ENCODE data around the gene SEC61B.
"Not testable (repeated sequence)": the region's sequence is repeated elsewhere in the genome, so short reads cannot be mapped to it uniquely, and the experiment has no call there.

The SEC61B gene

DNA sequence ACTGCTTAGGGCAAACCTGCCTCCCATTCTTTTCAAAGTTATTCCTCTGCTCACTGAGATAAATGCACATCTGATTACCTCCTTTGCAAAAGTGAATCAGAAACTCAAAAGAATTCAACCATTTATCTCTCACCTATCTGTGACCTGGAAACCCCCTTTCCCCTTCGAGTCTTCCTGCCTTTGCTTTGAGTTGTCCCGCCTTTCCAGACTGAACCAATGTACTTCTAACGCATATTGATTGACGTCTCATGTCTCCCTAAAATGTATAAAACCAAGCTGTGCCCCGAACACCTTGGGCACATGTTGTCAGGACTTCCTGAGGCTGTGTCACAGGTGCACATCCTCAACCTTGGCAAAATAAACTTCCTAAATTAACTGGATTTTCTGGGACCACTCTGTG lies 25.6 kb upstream of the SEC61B start:
- H3K9ac ChIP-seq (ENCODE audit: low read depth, low read length); H3K4me1 ChIP-seq (ENCODE audit: control insufficient read depth, insufficient read depth, low read length); H3K9me3 ChIP-seq (ENCODE audit: control insufficient read depth, insufficient read depth, low read length); H3K4me3 ChIP-seq (ENCODE audit: low read depth, low read length); H3K27me3 ChIP-seq (ENCODE audit: control insufficient read depth, insufficient read depth, low read length); H3K36me3 ChIP-seq (ENCODE audit: control insufficient read depth, insufficient read depth, low read length): not testable (repeated sequence)

GRCh38 chr9:99197124-99197630 lies 24.9 kb upstream of the SEC61B start:
- H3K4me1 ChIP-seq (ENCODE audit: control insufficient read depth, insufficient read depth, low read length): no peaks in the 10 kb centered on the region
- no peaks in the 10 kb centered on the region for H3K27me3 ChIP-seq (ENCODE audit: control insufficient read depth, insufficient read depth, low read length)
- no peaks in the 10 kb centered on the region for H3K36me3 ChIP-seq (ENCODE audit: control insufficient read depth, insufficient read depth, low read length)
- H3K4me3 ChIP-seq (ENCODE audit: low read depth, low read length): no peak overlapping the region
- no peaks in the 10 kb centered on the region for H3K9me3 ChIP-seq (ENCODE audit: control insufficient read depth, insufficient read depth, low read length)
- no peak overlapping the region for H3K9ac ChIP-seq (ENCODE audit: low read depth, low read length)

DNA sequence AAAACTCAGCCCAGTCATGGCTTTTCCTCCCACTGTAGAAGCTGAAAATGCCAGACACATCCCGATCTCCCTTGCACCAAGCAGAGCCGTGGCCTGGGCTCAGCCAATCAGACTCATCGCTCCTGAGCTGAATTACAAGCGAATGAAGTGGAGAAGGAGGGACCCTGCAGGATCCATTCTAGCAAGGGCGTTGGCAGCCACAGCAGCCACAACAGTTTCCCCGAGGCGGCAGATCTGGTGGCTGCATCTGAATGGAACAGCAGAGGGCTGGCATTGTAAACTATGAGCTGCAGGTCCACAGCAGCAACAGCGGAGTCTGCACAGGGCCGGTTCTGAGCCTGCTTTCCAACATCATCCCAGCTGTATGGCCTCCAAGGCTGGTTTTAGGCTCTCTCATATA lies 24.1 kb upstream of the SEC61B start:
- no peaks in the 10 kb centered on the region for H3K4me1 ChIP-seq (ENCODE audit: control insufficient read depth, insufficient read depth, low read length)
- H3K4me3 ChIP-seq (ENCODE audit: low read depth, low read length): no peak overlapping the region
- no peaks in the 10 kb centered on the region for H3K36me3 ChIP-seq (ENCODE audit: control insufficient read depth, insufficient read depth, low read length)
- no peak overlapping the region for H3K9ac ChIP-seq (ENCODE audit: low read depth, low read length)
- no peaks in the 10 kb centered on the region for H3K9me3 ChIP-seq (ENCODE audit: control insufficient read depth, insufficient read depth, low read length)
- H3K27me3 ChIP-seq (ENCODE audit: control insufficient read depth, insufficient read depth, low read length): no peaks in the 10 kb centered on the region

DNA sequence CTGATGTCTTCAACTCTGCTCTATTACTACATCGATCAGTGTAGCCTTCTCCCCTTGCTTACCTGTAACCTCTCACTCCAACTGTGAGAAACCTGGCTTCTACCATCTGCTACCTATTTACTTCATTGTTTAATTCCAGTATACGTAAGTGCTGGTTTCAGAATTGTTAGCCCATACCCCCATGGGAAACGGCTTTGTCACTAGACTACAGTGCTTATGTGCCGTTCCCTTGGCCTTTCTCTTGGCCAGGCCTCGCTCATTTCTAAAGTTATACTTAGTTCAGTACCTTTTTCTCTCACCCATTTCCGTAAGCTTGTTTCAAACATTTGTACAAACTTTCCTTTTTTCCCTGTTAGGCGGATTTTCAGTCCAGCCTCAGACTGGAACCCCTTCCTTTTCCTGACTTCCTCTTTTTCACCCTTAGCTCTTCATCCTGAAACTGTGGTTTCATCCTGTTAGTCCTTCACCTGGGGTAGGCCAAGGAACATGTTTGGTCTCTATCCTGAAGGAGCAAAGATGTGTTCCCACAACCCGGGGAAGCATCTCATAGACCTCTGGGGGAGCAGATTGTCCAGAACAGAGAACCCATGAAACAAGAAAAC lies 22.0 kb upstream of the SEC61B start:
- Histone ChIP-seq H3K4me1 (ENCODE audit: control insufficient read depth, insufficient read depth, low read length) (no peaks in the 10 kb centered on the region), H3K9me3 (ENCODE audit: control insufficient read depth, insufficient read depth, low read length) (no peaks in the 10 kb centered on the region), H3K9ac (ENCODE audit: low read depth, low read length) (no peak overlapping the region), H3K27me3 (ENCODE audit: control insufficient read depth, insufficient read depth, low read length) (no peaks in the 10 kb centered on the region), H3K4me3 (ENCODE audit: low read depth, low read length) (no peak overlapping the region), H3K36me3 (ENCODE audit: control insufficient read depth, insufficient read depth, low read length) (no peaks in the 10 kb centered on the region)

- Histone ChIP-seq H3K9ac (ENCODE audit: low read depth, low read length) (no peak overlapping the region), H3K4me1 (ENCODE audit: control insufficient read depth, insufficient read depth, low read length) (no peaks in the 10 kb centered on the region), H3K27me3 (ENCODE audit: control insufficient read depth, insufficient read depth, low read length) (no peaks in the 10 kb centered on the region), H3K36me3 (ENCODE audit: control insufficient read depth, insufficient read depth, low read length) (no peaks in the 10 kb centered on the region), H3K4me3 (ENCODE audit: low read depth, low read length) (no peak overlapping the region), H3K9me3 (ENCODE audit: control insufficient read depth, insufficient read depth, low read length) (no peaks in the 10 kb centered on the region)
Measured at GRCh38 chr9:99201603-99202002, 20.5 kb upstream of the SEC61B start.

GRCh38 chr9:99210572-99210971 lies 11.5 kb upstream of the SEC61B start:
- Histone ChIP-seq H3K27me3 (ENCODE audit: control insufficient read depth, insufficient read depth, low read length) (no peaks in the 10 kb centered on the region), H3K9ac (ENCODE audit: low read depth, low read length) (no peak overlapping the region), H3K4me3 (ENCODE audit: low read depth, low read length) (no peak overlapping the region), H3K4me1 (ENCODE audit: control insufficient read depth, insufficient read depth, low read length) (no peaks in the 10 kb centered on the region), H3K9me3 (ENCODE audit: control insufficient read depth, insufficient read depth, low read length) (no peaks in the 10 kb centered on the region), H3K36me3 (ENCODE audit: control insufficient read depth, insufficient read depth, low read length) (no peaks in the 10 kb centered on the region)

DNA sequence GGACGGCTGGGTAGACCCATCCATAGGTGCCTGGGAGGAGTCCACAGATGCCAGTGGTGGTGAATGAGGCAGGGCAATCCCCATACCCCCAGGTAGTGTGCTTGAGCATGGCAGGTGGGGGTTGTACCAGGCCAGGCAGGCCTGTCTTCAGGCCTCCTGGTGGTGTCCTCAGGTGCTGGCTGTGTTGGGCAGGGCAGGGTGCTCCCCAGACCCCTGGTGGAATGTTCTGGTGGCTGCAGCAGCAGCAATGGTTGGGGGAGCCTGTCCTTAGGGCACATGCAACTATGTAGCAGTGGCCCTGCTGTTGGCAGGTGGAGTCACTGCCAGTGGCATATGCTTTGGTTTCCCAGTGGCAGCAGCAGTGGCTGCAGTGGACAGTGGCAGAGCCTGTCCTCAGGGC lies 10.3 kb upstream of the SEC61B start:
- Histone ChIP-seq H3K9ac (ENCODE audit: low read depth, low read length) (no peak overlapping the region), H3K4me3 (ENCODE audit: low read depth, low read length) (no peak overlapping the region), H3K27me3 (ENCODE audit: control insufficient read depth, insufficient read depth, low read length) (no peaks in the 10 kb centered on the region), H3K4me1 (ENCODE audit: control insufficient read depth, insufficient read depth, low read length) (peaks cover 5% of the 10 kb centered on the region), H3K36me3 (ENCODE audit: control insufficient read depth, insufficient read depth, low read length) (no peaks in the 10 kb centered on the region), H3K9me3 (ENCODE audit: control insufficient read depth, insufficient read depth, low read length) (no peaks in the 10 kb centered on the region)

GRCh38 chr9:99213197-99213596 lies 8.9 kb upstream of the SEC61B start:
- Histone ChIP-seq H3K27me3 (ENCODE audit: control insufficient read depth, insufficient read depth, low read length) (no peaks in the 10 kb centered on the region), H3K36me3 (ENCODE audit: control insufficient read depth, insufficient read depth, low read length) (no peaks in the 10 kb centered on the region), H3K4me3 (ENCODE audit: low read depth, low read length) (no peak overlapping the region), H3K9me3 (ENCODE audit: control insufficient read depth, insufficient read depth, low read length) (no peaks in the 10 kb centered on the region), H3K4me1 (ENCODE audit: control insufficient read depth, insufficient read depth, low read length) (peaks cover 5% of the 10 kb centered on the region), H3K9ac (ENCODE audit: low read depth, low read length) (no peak overlapping the region)

GRCh38 chr9:99216073-99216472 lies 6.0 kb upstream of the SEC61B start:
- no peaks in the 10 kb centered on the region for H3K36me3 ChIP-seq (ENCODE audit: control insufficient read depth, insufficient read depth, low read length)

DNA sequence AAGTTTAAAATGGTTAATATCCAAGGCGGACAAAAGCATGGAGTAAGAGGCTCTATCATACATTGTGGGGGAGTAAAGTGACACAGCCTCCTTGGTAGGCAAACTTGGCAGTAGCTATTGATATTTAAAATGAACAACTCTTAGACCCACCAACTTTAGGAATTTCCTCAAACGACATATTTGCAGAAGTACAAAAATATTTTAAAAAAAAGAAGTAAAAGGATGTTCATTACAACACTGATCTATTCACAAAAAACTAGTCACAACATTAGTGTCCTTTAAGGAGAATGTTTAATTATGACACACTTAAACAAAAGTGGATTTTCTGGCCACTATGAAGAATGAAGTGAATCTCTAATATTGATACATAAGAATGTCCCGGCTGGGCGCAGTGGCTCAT lies 2.1 kb upstream of the SEC61B start:
- no peak overlapping the region for H3K4me3 ChIP-seq (ENCODE audit: low read depth, low read length)
- H3K36me3 ChIP-seq (ENCODE audit: control insufficient read depth, insufficient read depth, low read length): no peaks in the 10 kb centered on the region
- no peaks in the 10 kb centered on the region for H3K9me3 ChIP-seq (ENCODE audit: control insufficient read depth, insufficient read depth, low read length)
- H3K27me3 ChIP-seq (ENCODE audit: control insufficient read depth, insufficient read depth, low read length): no peaks in the 10 kb centered on the region
- no peak overlapping the region for H3K9ac ChIP-seq (ENCODE audit: low read depth, low read length)
- peaks cover 6% of the 10 kb centered on the region for H3K4me1 ChIP-seq (ENCODE audit: control insufficient read depth, insufficient read depth, low read length)

More at GRCh38 chr9:99216073-99216472, 6.0 kb upstream of the SEC61B start:
- H3K9me3 ChIP-seq (ENCODE audit: control insufficient read depth, insufficient read depth, low read length): no peaks in the 10 kb centered on the region
- H3K9ac ChIP-seq (ENCODE audit: low read depth, low read length): no peak overlapping the region
- H3K4me1 ChIP-seq (ENCODE audit: control insufficient read depth, insufficient read depth, low read length): peaks cover 6% of the 10 kb centered on the region
- no peak overlapping the region for H3K4me3 ChIP-seq (ENCODE audit: low read depth, low read length)
- H3K27me3 ChIP-seq (ENCODE audit: control insufficient read depth, insufficient read depth, low read length): no peaks in the 10 kb centered on the region

- peaks cover 4% of the 10 kb centered on the region for H3K4me1 ChIP-seq (ENCODE audit: control insufficient read depth, insufficient read depth, low read length)
- H3K9ac ChIP-seq (ENCODE audit: low read depth, low read length): peak overlapping the region; percentile 98
- no peaks in the 10 kb centered on the region for H3K27me3 ChIP-seq (ENCODE audit: control insufficient read depth, insufficient read depth, low read length)
- no peaks in the 10 kb centered on the region for H3K9me3 ChIP-seq (ENCODE audit: control insufficient read depth, insufficient read depth, low read length)
- H3K4me3 ChIP-seq (ENCODE audit: low read depth, low read length): peak overlapping the region; percentile 92
- no peaks in the 10 kb centered on the region for H3K36me3 ChIP-seq (ENCODE audit: control insufficient read depth, insufficient read depth, low read length)
Measured at GRCh38 chr9:99221266-99221620, 839 bp upstream of the SEC61B start.

- Histone ChIP-seq H3K4me1 (ENCODE audit: control insufficient read depth, insufficient read depth, low read length) (peaks cover 2% of the 10 kb centered on the region), H3K27me3 (ENCODE audit: control insufficient read depth, insufficient read depth, low read length) (no peaks in the 10 kb centered on the region), H3K9ac (ENCODE audit: low read depth, low read length) (peak overlapping the region; percentile 98), H3K4me3 (ENCODE audit: low read depth, low read length) (peak overlapping the region; percentile 92), H3K36me3 (ENCODE audit: control insufficient read depth, insufficient read depth, low read length) (no peaks in the 10 kb centered on the region), H3K9me3 (ENCODE audit: control insufficient read depth, insufficient read depth, low read length) (no peaks in the 10 kb centered on the region)
Measured at GRCh38 chr9:99222416-99223270, 561 bp downstream of the SEC61B start.
